Neuronal stem cell (in vitro differentiated cells): Measurements from ENCODE around the gene RNF175.
A peak's percentile ranks its signal among the peaks of the same experiment; 100 is the strongest.

Experiments
- DNase-seq: peaks from one replicate; pipeline ENCODE4 v3.0.0-alpha.2; 2013; ENCODE audit warnings: low spot score
- H2AFZ ChIP-seq: one replicate; pipeline ENCODE4 v1.6.1; 2013; ENCODE audit warnings: mild to moderate bottlenecking, low read length, inconsistent platforms
- H2AK5ac ChIP-seq: 2 replicates; pipeline ENCODE4 v1.6.1; 2013; ENCODE audit warnings: low read depth, mild to moderate bottlenecking, inconsistent platforms, low read length, moderate library complexity, mixed read lengths
- H2BK120ac ChIP-seq: 2 replicates; pipeline ENCODE4 v1.6.1; 2013; ENCODE audit warnings: low read depth, mild to moderate bottlenecking, inconsistent platforms, low read length, moderate library complexity, mixed read lengths
- H2BK12ac ChIP-seq: one replicate; pipeline ENCODE4 v1.6.1; 2013; ENCODE audit warnings: low read length, inconsistent platforms
- H2BK15ac ChIP-seq: 2 replicates; pipeline ENCODE4 v1.6.1; 2013; ENCODE audit warnings: mild to moderate bottlenecking, low read length, inconsistent platforms, mixed read lengths
- H2BK5ac ChIP-seq: one replicate; pipeline ENCODE4 v1.6.1; 2013; ENCODE audit warnings: inconsistent platforms, mild to moderate bottlenecking, low read length, moderate library complexity
- H3K14ac ChIP-seq: one replicate; pipeline ENCODE4 v1.6.1; 2013; ENCODE audit warnings: low read length, inconsistent platforms
- H3K18ac ChIP-seq: 2 replicates; pipeline ENCODE4 v1.6.1; 2013; ENCODE audit warnings: low read length, inconsistent platforms
- H3K23ac ChIP-seq: 2 replicates; pipeline ENCODE4 v1.6.1; 2013; ENCODE audit warnings: low read depth, mild to moderate bottlenecking, mixed read lengths, low read length, inconsistent platforms; ENCODE audit not compliant: poor library complexity
- H3K27ac ChIP-seq: replicated peaks from 3 replicates; pipeline ENCODE4 v1.5.1; 2013; ENCODE audit warnings: low read length, inconsistent platforms
- H3K27me3 ChIP-seq, 3 experiments: 2 replicates each; pipeline ENCODE4 v1.6.1; 2013; ENCODE audit warnings: low read length in 3 of 3, mild to moderate bottlenecking in 2 of 3, inconsistent platforms in 1 of 3, low read depth in 1 of 3, mixed read lengths in 1 of 3, moderate library complexity in 1 of 3; ENCODE audit not compliant: control insufficient read depth in 3 of 3, insufficient read depth in 3 of 3
- H3K36me3 ChIP-seq, 2 donors: replicated peaks in 1 of 2; 2 replicates each; pipeline ENCODE4 v1.6.1; 2013; ENCODE audit warnings: low read length in 2 of 2; ENCODE audit not compliant: control insufficient read depth in 2 of 2, insufficient read depth in 2 of 2
- H3K4ac ChIP-seq: 2 replicates; pipeline ENCODE4 v1.6.1; 2013; ENCODE audit warnings: inconsistent platforms, mild to moderate bottlenecking, low read length, moderate library complexity
- H3K4me1 ChIP-seq, 2 donors: 1 replicate in 1 of 2; 2 replicates in 1 of 2; pipeline ENCODE4 v1.6.1; 2013; ENCODE audit warnings: low read length in 2 of 2, low read depth in 1 of 2; ENCODE audit not compliant: control insufficient read depth in 2 of 2, insufficient read depth in 1 of 2
- H3K4me2 ChIP-seq: one replicate; pipeline ENCODE4 v1.6.1; 2013; ENCODE audit warnings: mild to moderate bottlenecking, low read length, inconsistent platforms; ENCODE audit not compliant: insufficient read depth, poor library complexity, severe bottlenecking
- H3K4me3 ChIP-seq, 2 donors: 2 replicates each; pipeline ENCODE4 v1.5.1; 2013; ENCODE audit warnings: low read length in 2 of 2, mild to moderate bottlenecking in 2 of 2, inconsistent platforms in 1 of 2, moderate library complexity in 1 of 2
- H3K79me1 ChIP-seq: one replicate; pipeline ENCODE4 v1.6.1; 2013; ENCODE audit warnings: low read depth, mild to moderate bottlenecking, inconsistent platforms, low read length, moderate library complexity
- H3K9ac ChIP-seq: one replicate; pipeline ENCODE4 v1.6.1; 2013; ENCODE audit warnings: mild to moderate bottlenecking, low read depth, low read length, inconsistent platforms; ENCODE audit not compliant: poor library complexity
- H3K9me3 ChIP-seq, 2 donors: replicated peaks in 1 of 2; 2 replicates each; pipeline versions ENCODE3 to v1.6.1; 2013; ENCODE audit warnings: low read length in 2 of 2, mild to moderate bottlenecking in 2 of 2, inconsistent platforms in 1 of 2, low read depth in 1 of 2, mixed read lengths in 1 of 2, moderate library complexity in 1 of 2; ENCODE audit not compliant: control insufficient read depth in 2 of 2, insufficient read depth in 1 of 2
- H4K8ac ChIP-seq: one replicate; pipeline ENCODE4 v1.6.1; 2013; ENCODE audit warnings: low read depth, mild to moderate bottlenecking, inconsistent platforms, low read length, moderate library complexity
- H4K91ac ChIP-seq: one replicate; pipeline ENCODE4 v1.6.1; 2013; ENCODE audit warnings: low read length, low read depth, mild to moderate bottlenecking, inconsistent platforms; ENCODE audit not compliant: poor library complexity
- WGBS, 2 donors: extraction: QIAGEN DNeasy Blood & Tissue Kit; methylation state at CpG; one replicate each; pipeline ENCODE4 v1.1.7; 2013; ENCODE audit warnings: missing lambda C conversion rate in 2 of 2, mixed read lengths in 1 of 2; ENCODE audit not compliant: insufficient read length in 2 of 2, insufficient replicate concordance in 1 of 2; ENCODE audit errors: extremely low coverage in 2 of 2; 5-methylcytosine and 5-hydroxymethylcytosine counted together

RNF175 gene

DNA sequence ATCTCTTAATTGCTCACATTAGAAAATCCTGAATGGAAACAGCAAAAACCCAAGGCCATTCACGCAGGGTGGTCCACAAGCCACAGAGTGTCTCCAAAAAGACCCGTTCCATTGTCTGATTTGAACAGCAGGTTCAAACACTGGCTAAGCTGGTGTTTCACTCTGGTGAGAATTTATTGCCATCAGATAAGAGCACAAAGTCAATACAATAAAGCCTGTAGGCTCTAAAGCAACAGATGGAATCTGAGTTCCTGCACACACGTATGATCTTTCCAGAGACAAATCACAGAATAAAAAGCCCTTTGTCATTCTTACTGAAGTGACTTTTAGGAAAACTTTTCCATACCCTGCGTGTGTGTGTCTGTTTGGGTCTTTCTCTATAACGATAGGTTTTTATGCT lies 34.2 kb upstream of the RNF175 start:
- H2BK12ac ChIP-seq, result no peak overlapping the region
- no peak overlapping the region for H3K23ac ChIP-seq
- WGBS, 2 donors, result no CpG with 5 or more reads among the region's 5 CpGs
- no peak overlapping the region for H3K27ac ChIP-seq
- no peaks in the 10 kb centered on the region for H3K27me3 ChIP-seq
- no peaks in the 10 kb centered on the region for H3K79me1 ChIP-seq
- no peak overlapping the region for H3K4me2 ChIP-seq
- H3K14ac ChIP-seq, result no peak overlapping the region
- no peak overlapping the region for H3K4me3 ChIP-seq
- H3K9ac ChIP-seq, result no peak overlapping the region
- H3K4ac ChIP-seq, result no peak overlapping the region
- H2AK5ac ChIP-seq, result no peak overlapping the region
- H3K4me1 ChIP-seq, result peaks cover 13 to 20% of the 10 kb centered on the region in 2 donors
- peaks cover 0 to 24% of the 10 kb centered on the region in 2 donors for H3K9me3 ChIP-seq
- no peak overlapping the region for H2BK120ac ChIP-seq
- no peak for DNase-seq
- peaks cover 0 to 9% of the 10 kb centered on the region in 2 donors for H3K36me3 ChIP-seq
- H2AFZ ChIP-seq, result no peak overlapping the region
- no peak overlapping the region for H3K18ac ChIP-seq
- no peak overlapping the region for H4K8ac ChIP-seq
- H4K91ac ChIP-seq, result no peak overlapping the region
- H2BK15ac ChIP-seq, result no peak overlapping the region
- H2BK5ac ChIP-seq, result no peak overlapping the region

DNA sequence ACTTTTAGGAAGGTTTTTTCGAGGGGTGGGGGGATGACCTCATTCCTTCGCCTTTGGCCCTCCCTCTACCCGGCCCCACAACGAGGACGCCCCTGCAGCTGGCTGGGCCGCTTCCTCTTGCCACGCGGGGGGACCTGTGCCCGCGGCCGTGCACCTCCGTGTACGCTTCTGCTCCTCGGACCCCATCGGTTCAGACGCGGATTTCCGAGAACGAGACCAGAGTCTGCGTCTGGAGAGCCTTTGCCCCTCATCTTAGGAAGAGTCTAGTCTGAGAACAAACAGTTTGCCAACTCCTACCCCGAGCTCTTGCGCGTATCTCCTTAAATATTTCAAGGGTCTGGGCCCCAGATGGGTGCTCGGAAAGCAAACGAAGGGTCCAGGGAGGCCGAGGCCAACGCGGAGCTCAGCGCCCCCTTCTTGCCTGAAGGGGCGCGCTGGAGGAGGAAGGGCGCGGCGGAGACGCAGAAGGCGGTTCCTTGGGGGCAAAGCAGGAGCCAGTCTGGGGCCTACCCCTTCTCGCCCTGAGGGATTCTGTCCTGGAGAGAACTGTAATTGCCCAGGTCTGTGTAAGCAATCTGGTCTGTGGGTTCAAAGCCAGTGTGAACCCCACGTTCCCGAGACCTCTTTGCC lies 32.9 kb upstream of the RNF175 start:
- H2BK5ac ChIP-seq, result peak overlapping the region; percentile 1
- no peak overlapping the region for H2BK12ac ChIP-seq
- H3K27me3 ChIP-seq, result no peaks in the 10 kb centered on the region
- peak overlapping the region; percentile 78 for H3K9ac ChIP-seq
- no peak overlapping the region for H4K8ac ChIP-seq
- no peak overlapping the region for H3K23ac ChIP-seq
- H2BK120ac ChIP-seq, result no peak overlapping the region
- peaks cover 0 to 9% of the 10 kb centered on the region in 2 donors for H3K36me3 ChIP-seq
- peak overlapping the region; percentile 82 for H2BK15ac ChIP-seq
- DNase-seq, result no peak
- H2AK5ac ChIP-seq, result no peak overlapping the region
- peaks cover 16 to 20% of the 10 kb centered on the region in 2 donors for H3K4me1 ChIP-seq
- WGBS, 2 donors, result no CpG with 5 or more reads among the region's 39 CpGs
- no peaks in the 10 kb centered on the region for H3K79me1 ChIP-seq
- H2AFZ ChIP-seq, result no peak overlapping the region
- H3K18ac ChIP-seq, result peak overlapping the region; percentile 95
- peaks cover 0 to 24% of the 10 kb centered on the region in 2 donors for H3K9me3 ChIP-seq
- no peak overlapping the region for H3K14ac ChIP-seq
- H3K27ac ChIP-seq, result peak overlapping the region; percentile 57
- H4K91ac ChIP-seq, result peak overlapping the region; percentile 81
- H3K4ac ChIP-seq, result peak overlapping the region; percentile 71
- peak overlapping the region in 1 of 2 donors; percentile 72 for H3K4me3 ChIP-seq
- peak overlapping the region; percentile 84 for H3K4me2 ChIP-seq

DNA sequence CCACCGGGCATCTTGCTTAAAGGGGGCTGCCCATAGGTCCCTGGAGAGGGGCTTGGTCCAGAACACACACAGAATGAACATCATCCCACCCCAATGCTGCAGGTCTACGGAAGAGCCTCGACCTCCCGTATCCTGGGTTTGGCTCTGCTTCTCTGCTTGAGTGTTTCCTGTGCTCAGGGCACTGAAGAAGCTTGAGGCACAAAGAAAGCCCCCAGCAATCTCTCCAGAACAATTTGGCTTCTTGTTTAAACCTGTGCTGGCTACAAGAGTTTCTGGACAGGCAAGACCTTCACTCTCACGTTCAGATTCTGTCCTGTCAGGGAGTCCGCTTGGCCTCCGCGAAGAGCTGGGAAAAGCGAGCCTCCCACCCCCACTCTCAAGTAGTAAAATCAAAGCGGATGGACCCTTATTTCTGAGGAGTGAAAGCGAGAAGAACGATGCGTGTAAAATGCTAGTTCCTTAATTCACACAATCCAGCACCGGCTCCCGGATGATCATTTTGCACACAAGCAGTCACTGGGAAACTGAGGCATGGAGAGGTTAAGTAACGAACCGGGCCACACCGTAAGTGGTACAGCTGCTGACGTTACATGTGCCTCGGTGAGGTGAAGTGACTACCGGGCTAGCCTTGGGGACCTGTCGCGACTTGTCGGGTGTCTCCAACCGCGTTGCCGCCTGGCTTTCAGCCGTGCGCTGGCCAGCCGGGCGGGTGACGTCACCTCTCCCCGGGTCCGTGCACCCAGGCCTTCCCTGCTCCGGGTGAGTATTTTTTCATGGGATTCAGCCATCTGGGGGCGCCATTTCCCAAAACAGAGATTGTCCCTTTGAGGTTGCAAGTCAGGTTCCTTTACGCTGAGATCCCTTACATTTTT lies 32.2 kb upstream of the RNF175 start:
- H3K14ac ChIP-seq, result no peak overlapping the region
- H3K79me1 ChIP-seq, result no peaks in the 10 kb centered on the region
- no CpG with 5 or more reads among the region's 37 CpGs for WGBS, 2 donors
- no peak overlapping the region for H2BK120ac ChIP-seq
- peak overlapping the region; percentile 79 for H2BK5ac ChIP-seq
- H3K23ac ChIP-seq, result no peak overlapping the region
- H3K27ac ChIP-seq, result peak overlapping the region; percentile 97
- H3K4ac ChIP-seq, result no peak overlapping the region
- H4K8ac ChIP-seq, result no peak overlapping the region
- H3K27me3 ChIP-seq, result no peaks in the 10 kb centered on the region
- peaks cover 0 to 9% of the 10 kb centered on the region in 2 donors for H3K36me3 ChIP-seq
- H3K9me3 ChIP-seq, result peaks cover 0 to 24% of the 10 kb centered on the region in 2 donors
- H2AK5ac ChIP-seq, result peak overlapping the region; percentile 100
- DNase-seq, result peak; percentile 94
- no peak overlapping the region for H4K91ac ChIP-seq
- H2AFZ ChIP-seq, result peak overlapping the region; percentile 80
- peak overlapping the region; percentile 78 for H3K18ac ChIP-seq
- H2BK12ac ChIP-seq, result peak overlapping the region; percentile 27
- H3K4me3 ChIP-seq, result peak overlapping the region; percentile 83 to 97
- H3K4me2 ChIP-seq, result peak overlapping the region; percentile 90
- peak overlapping the region; percentile 53 for H3K9ac ChIP-seq
- peak overlapping the region; percentile 77 for H2BK15ac ChIP-seq
- H3K4me1 ChIP-seq, result peaks cover 16 to 20% of the 10 kb centered on the region in 2 donors
